CD4-positive, alpha-beta T cell treated with Interleukin-15 for 1 hour (primary cell): ENCODE results near the gene SOCS7.
"Not testable (repeated sequence)": the region's sequence is repeated elsewhere in the genome, so short reads cannot be mapped to it uniquely, and the experiment has no call there.

Experiments
- DNase-seq: peaks from one replicate; pipeline ENCODE4 v3.0.0-alpha.2; 2020

SOCS7 gene

GRCh38 chr17:38421871-38422827, 70.5 kb downstream of the SOCS7 start:
- no peak for DNase-seq

- no peak for DNase-seq
Measured at GRCh38 chr17:38424297-38424972, 72.8 kb downstream of the SOCS7 start.

- DNase-seq: no peak
Measured at GRCh38 chr17:38425031-38425430, 73.4 kb downstream of the SOCS7 start.

- DNase-seq: no peak
Measured at GRCh38 chr17:38425744-38426143, 74.1 kb downstream of the SOCS7 start.

GRCh38 chr17:38426441-38426840, 74.8 kb downstream of the SOCS7 start:
- no peak for DNase-seq

- no peak for DNase-seq
Measured at GRCh38 chr17:38427160-38427949, 75.7 kb downstream of the SOCS7 start.

- peak; percentile 36 for DNase-seq
Measured at GRCh38 chr17:38428112-38428642, 76.5 kb downstream of the SOCS7 start, which contains the start of gene ARHGAP23. TSS of gene ARHGAP23 (plus strand) at chr17:38428464. CDS start at chr17:38428486, 22 bp downstream.

- DNase-seq: no peak
Measured at GRCh38 chr17:38428643-38429371, 77.2 kb downstream of the SOCS7 start.

- DNase-seq: no peak
Measured at GRCh38 chr17:38429476-38430100, 77.9 kb downstream of the SOCS7 start.

GRCh38 chr17:38430316-38430715, 78.7 kb downstream of the SOCS7 start:
- DNase-seq: no peak

GRCh38 chr17:38430822-38431221, 79.2 kb downstream of the SOCS7 start:
- DNase-seq: no peak

- no peak for DNase-seq
Measured at GRCh38 chr17:38431346-38432145, 79.9 kb downstream of the SOCS7 start.

- no peak for DNase-seq
Measured at GRCh38 chr17:38434178-38434665, 82.6 kb downstream of the SOCS7 start.

- no peak for DNase-seq
Measured at GRCh38 chr17:38435795-38436194, 84.2 kb downstream of the SOCS7 start.

GRCh38 chr17:38436386-38436785, 84.7 kb downstream of the SOCS7 start:
- DNase-seq: no peak

GRCh38 chr17:38437313-38437712, 85.7 kb downstream of the SOCS7 start:
- not testable (repeated sequence) for DNase-seq

- DNase-seq: no peak
Measured at GRCh38 chr17:38439436-38439835, 87.8 kb downstream of the SOCS7 start.

- DNase-seq: no peak
Measured at GRCh38 chr17:38440614-38441397, 89.2 kb downstream of the SOCS7 start.

- DNase-seq: no peak
Measured at GRCh38 chr17:38441429-38442061, 89.9 kb downstream of the SOCS7 start.
